ENCODE data around the gene TRANK1. TPM values are rescaled to one million over a fixed set of nuclear protein-coding genes. Genes with fewer than 3 reads are reported as not detected.

Gene TRANK1
- total RNA-seq, 2 donors from 2014 or later, result 54.0 to 144 TPM

- ATAC-seq, result no peak
- DNase-seq, result no peak
- intact Hi-C loops (cut with DNase I, micrococcal nuclease), result no loop called here
Observed at GRCh38 chr3:36824443-36824842, 120.4 kb downstream of the TRANK1 start.

GRCh38 chr3:36823806-36824205, 121.0 kb downstream of the TRANK1 start:
- intact Hi-C loops (cut with DNase I, micrococcal nuclease), result no loop called here
- ATAC-seq (peak; percentile 21), DNase-seq (no peak)

GRCh38 chr3:36820083-36820482, 124.8 kb downstream of the TRANK1 start:
- DNase-seq (no peak), ATAC-seq (no peak)
- intact Hi-C loops (cut with DNase I, micrococcal nuclease), result no loop called here

GRCh38 chr3:36817806-36818533, 126.9 kb downstream of the TRANK1 start:
- DNase-seq (peak in 1 of 2 donors; percentile 11), ATAC-seq (peak; percentile 39)
- intact Hi-C loops (cut with DNase I, micrococcal nuclease), result no loop called here

- no peak for DNase-seq
- intact Hi-C loops (cut with DNase I, micrococcal nuclease), result no loop called here
- no peak for ATAC-seq
Observed at GRCh38 chr3:36815375-36815774, 129.5 kb downstream of the TRANK1 start.

- no peak for DNase-seq
- intact Hi-C loops (cut with DNase I, micrococcal nuclease), result no loop called here
- no peak for ATAC-seq
Observed at GRCh38 chr3:36814776-36815175, 130.1 kb downstream of the TRANK1 start.

- ATAC-seq (no peak), DNase-seq (no peak)
- intact Hi-C loops (cut with DNase I, micrococcal nuclease), result no loop called here
Observed at GRCh38 chr3:36814066-36814717, 130.7 kb downstream of the TRANK1 start.

GRCh38 chr3:36813305-36813704, 131.5 kb downstream of the TRANK1 start:
- no peak for DNase-seq
- intact Hi-C loops (cut with DNase I, micrococcal nuclease), result no loop called here
- no peak for ATAC-seq

GRCh38 chr3:36812240-36812639, 132.6 kb downstream of the TRANK1 start:
- DNase-seq (no peak), ATAC-seq (no peak)
- intact Hi-C loops (cut with DNase I, micrococcal nuclease), result no loop called here

GRCh38 chr3:36811768-36812167, 133.1 kb downstream of the TRANK1 start:
- no peak for ATAC-seq
- intact Hi-C loops (cut with DNase I, micrococcal nuclease), result no loop called here
- no peak for DNase-seq

GRCh38 chr3:36804295-36805055, 140.4 kb downstream of the TRANK1 start:
- no peak for DNase-seq
- intact Hi-C loops (cut with DNase I, micrococcal nuclease), result no loop called here
- no peak for ATAC-seq

GRCh38 chr3:36803091-36803791, 141.6 kb downstream of the TRANK1 start:
- DNase-seq (no peak), ATAC-seq (no peak)
- intact Hi-C loops (cut with DNase I, micrococcal nuclease), result no loop called here

- DNase-seq (no peak), ATAC-seq (no peak)
- intact Hi-C loops (cut with DNase I, micrococcal nuclease), result no loop called here
Observed at GRCh38 chr3:36800533-36801116, 144.2 kb downstream of the TRANK1 start.

- DNase-seq (no peak), ATAC-seq (no peak)
- intact Hi-C loops (cut with DNase I, micrococcal nuclease), result no loop called here
Observed at GRCh38 chr3:36796881-36797280, 148.0 kb downstream of the TRANK1 start.

- no peak for DNase-seq
- no peak for ATAC-seq
- intact Hi-C loops (cut with DNase I, micrococcal nuclease), result no loop called here
Observed at GRCh38 chr3:36796161-36796560, 148.7 kb downstream of the TRANK1 start.

- no peak for ATAC-seq
- intact Hi-C loops (cut with DNase I, micrococcal nuclease), result no loop called here
- no peak for DNase-seq
Observed at GRCh38 chr3:36795622-36796021, 149.2 kb downstream of the TRANK1 start.

- no peak for ATAC-seq
- DNase-seq, result no peak
- intact Hi-C loops (cut with DNase I, micrococcal nuclease), result no loop called here
Observed at GRCh38 chr3:36792342-36792741, 152.5 kb downstream of the TRANK1 start.

- intact Hi-C loops (cut with DNase I, micrococcal nuclease), result no loop called here
- ATAC-seq (no peak), DNase-seq (no peak)
Observed at GRCh38 chr3:36790765-36791164, 154.1 kb downstream of the TRANK1 start.
